Left hindlimb (tissue), 1 donor: Measurements from ENCODE around the gene PRCD.

Source experiments
- DNase-seq: peaks from one replicate; pipeline ENCODE4 v3.0.0-alpha.2; 2018

Gene PRCD, protein sequence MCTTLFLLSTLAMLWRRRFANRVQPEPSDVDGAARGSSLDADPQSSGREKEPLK

GRCh38 chr17:76539631-76540271 is at the start of gene PRCD:
TSS of gene PRCD (plus strand) at chr17:76540044. CDS start at chr17:76540142, 98 bp downstream.
- DNase-seq: no peak

GRCh38 chr17:76490112-76490710 is 49.6 kb upstream of the PRCD start:
- no peak for DNase-seq

DNA sequence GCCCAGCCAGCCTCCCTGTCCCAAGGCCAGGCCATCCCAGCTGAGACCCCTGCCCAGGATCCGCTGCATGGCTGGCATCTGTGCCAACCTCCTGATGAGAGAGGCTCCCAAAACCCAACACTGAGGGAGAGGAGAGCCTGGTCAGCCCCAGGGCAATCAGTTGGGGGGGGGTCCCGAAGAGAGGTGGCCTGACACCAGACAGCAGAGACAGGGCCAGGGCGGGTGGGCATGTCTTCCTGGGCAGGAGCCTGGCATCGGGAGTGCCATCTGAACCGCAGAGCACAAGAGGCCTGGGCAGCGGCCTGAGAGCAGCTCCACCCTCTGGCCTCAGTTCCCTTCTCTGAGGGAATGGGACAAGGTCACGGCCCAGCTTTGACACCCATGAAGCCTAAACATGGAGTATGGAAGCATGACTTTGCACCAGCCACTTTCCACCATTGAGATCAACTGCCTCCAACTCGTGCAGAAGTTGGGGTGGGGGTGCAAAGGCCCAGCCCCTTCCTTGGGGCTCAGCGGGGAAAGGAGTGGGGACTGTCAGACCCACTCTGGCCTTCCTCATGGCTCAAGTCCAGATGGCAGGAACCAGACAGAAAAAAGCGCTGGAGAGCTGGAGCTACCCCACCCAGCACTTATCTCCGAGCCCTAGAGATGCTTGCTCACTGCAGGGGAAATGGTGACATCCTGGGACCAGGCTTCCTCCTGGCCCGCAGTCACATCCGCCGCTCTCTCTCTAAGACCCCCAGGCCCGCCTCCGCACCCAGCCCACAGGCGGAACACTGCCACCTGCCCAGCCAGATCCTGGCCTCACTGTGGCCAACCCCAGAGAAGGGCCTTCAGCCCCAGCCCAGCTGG is 48.3 kb upstream of the PRCD start:
- DNase-seq: no peak

GRCh38 chr17:76492123-76492988 is 47.5 kb upstream of the PRCD start:
- no peak for DNase-seq

- DNase-seq: peak; percentile 68
Observed at GRCh38 chr17:76492989-76493501, 46.8 kb upstream of the PRCD start.

DNA sequence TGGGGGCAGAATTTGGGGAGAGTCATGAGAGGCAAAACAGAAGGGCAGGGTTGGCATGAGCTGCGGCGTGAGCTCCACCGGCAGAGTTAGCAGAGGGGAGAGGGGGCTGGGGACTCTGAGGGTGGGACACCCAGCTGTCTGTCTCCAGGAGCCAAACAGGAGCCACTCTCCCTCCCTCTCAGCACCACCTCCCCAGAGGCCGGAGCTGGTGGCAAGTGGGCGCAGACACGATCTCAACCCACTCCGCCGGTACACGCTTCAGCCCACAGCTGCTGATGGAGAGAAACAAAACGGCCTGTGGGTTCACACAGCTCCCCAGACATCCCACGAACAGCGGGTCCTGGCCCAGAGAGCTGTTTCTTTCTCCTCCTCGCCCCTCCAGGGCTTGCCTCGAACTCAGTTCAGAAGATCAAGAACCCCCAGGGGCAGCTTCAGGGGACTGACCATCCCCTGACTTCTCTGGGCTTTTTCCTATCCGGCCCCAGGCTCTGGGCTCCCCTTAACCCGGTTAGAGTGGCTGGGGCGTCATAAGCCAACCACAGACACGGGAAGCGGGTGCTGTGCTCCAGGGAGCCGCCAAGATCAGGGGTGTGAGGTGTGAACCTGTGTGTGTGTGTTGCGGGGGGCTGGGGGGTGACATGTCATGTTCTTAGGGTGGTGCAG is 46.2 kb upstream of the PRCD start:
- DNase-seq: peak; percentile 27

DNA sequence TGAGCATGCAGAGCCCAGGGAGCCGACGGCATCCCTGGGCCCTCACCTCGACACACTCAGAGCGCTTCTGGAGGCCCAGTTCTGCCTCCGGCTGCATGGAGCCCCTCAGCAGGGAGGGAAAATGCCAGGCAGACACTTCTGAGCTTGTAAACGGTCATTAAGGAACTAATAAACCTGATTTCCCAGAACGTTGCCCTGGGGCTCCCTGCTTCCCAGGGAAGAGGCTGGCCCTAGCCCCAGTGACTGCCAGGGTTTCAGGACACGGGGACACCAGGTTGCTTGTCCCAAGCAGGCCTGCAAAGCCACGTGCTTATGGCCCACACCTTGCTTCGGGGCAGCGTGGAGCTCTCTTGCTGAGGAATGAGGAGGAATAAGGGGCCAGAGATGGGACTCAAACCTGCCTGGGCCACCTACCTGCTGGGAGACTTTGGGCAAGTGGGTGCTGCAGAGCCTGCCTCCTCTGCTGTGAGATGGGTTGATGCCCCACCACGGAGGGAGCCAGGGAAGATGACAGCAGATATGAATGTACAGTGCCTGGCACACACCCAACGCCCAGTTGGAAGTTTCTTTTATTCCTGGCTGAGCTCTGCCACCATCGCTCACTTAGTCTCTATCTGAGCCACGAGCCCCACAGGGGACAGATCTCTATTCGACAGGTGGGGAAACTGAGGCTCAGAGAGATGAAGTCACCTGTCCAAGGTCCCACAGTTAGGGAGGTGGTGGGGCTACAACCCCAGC is 44.0 kb upstream of the PRCD start:
- no peak for DNase-seq

DNA sequence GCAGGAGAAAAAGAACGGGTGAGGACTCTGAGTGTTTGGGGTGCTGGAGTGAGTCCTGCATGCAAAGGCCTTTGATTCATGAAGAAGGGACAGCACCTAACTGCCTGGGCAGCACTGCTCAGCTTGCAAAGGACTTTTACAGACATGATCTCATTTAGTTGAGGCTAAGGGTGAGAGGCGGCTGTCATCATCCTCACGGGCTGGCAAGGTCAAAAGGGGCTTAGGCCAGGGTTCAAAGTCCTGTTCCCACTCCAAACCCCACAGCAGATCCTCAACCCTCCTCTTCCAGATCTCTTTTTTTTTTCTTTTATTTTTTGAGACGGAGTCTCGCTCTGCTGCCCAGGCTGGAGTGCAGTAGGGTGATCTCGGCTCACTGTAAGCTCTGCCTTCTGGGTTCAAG is 43.4 kb upstream of the PRCD start:
- DNase-seq: no peak

GRCh38 chr17:76497699-76497978 is 42.2 kb upstream of the PRCD start:
- DNase-seq: no peak

DNA sequence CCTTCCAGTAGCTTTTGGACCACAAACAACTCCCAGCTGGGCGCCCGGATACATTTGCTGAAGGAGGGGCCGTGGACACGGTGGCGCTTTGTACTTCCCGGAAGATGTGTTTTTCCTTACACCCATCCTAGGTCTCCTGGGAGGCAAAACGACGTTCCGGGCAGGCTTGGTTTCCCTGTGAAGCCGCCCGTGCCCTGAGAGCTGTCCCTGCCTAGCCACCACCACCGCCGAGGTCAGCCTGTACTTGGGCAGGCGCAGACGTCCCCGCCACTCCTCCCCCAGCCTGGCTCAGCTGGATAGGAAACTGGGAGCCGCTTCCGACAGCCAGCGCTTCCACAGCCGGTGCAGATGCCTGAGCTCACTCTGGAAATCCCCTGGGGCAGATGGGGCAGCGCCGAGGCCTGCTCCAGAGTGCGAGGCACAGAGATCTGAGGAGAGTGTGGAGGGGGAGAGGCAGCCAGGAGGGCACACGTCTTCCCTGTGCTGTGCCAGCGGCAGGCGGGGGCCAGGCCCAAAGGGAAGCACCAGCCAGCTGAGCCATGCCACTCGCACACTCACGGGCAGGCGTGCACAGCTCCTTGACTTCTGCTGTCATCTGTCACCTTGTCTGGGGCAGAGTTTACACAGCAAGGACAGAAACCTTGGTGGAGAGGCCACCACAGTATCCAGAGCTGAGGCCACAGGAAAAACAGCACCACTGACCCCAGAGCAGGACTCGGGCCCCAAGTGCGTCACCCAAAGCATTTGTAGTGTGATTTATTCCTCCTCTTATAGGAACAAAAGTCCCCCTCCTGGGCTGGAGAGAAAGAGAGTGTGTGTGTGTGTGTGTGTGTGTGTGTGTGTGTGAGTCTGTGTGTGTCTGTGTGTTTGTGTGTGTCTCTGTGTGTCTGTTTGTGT is 41.6 kb upstream of the PRCD start:
- peak; percentile 81 for DNase-seq

DNA sequence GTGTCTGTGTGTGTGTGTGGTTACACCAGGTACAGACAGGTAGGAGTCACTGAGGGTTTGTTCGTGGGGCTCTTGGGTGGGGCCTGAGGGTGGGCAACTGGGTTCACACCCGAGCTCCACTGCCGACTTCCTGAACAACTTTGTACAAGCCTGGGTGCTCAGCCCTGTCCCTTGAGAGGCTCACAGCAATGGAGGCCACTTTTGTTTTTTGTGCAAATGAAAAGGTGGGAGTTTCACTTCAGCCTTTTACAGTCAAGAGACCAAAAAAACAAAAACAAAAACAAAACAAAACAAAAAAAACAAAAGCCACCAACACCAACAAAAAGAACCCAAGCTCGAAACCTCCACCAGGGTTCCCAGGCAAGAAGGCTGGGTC is 41.0 kb upstream of the PRCD start:
- no peak for DNase-seq

DNA sequence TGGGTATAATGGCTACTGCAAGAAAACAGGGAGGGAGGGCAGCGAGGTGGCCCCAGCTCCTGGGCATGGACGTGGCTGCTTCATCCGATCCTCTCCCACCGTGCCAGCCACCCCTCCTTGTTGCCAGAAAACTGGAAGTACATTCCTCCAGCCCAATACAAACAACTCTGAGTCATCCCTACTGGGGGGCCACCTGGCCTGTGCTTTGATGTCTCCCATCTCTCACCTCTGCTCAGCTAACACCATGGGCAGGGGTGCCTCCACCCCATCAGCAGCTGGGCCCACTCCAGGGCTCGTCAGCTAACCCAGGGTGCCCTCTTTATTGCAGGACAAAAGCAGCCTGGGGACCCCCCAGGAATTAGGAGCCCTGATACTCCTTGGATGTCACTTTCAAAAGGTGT is 40.6 kb upstream of the PRCD start:
- DNase-seq: peak; percentile 29

DNA sequence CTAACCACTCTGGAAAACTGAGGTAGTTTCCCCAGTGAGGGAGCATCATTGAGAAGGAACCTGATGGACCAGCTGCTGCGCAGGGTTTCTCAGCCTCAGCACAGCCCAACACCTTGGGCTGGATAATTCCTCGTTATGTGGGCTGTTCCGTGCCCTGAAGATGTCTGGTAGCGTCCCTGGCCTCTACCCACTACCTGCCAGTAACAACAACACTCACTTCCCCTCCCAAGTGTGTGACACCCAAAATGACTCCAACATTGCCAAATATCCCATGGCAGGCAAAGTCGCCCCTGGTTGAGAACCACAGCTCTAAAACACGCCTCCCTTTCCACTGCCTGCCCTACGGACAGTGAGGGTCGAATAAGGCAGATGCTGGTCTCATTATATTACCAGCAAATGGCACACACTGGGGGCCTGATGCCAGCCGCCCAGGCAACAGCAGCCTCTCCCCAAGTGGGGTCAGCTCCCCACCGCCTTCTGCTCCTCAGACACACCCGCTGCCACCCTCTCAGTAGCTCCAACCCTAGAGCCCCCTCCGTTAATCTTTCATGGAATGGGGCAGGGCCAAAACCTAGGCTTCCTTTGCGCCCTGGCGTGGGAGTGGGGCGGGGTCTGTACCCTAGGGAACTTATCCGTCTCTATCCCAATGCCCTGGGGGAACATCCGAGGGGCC is 39.6 kb upstream of the PRCD start:
- DNase-seq: peak; percentile 34

GRCh38 chr17:76500747-76501017 is 39.2 kb upstream of the PRCD start:
- peak; percentile 31 for DNase-seq

DNA sequence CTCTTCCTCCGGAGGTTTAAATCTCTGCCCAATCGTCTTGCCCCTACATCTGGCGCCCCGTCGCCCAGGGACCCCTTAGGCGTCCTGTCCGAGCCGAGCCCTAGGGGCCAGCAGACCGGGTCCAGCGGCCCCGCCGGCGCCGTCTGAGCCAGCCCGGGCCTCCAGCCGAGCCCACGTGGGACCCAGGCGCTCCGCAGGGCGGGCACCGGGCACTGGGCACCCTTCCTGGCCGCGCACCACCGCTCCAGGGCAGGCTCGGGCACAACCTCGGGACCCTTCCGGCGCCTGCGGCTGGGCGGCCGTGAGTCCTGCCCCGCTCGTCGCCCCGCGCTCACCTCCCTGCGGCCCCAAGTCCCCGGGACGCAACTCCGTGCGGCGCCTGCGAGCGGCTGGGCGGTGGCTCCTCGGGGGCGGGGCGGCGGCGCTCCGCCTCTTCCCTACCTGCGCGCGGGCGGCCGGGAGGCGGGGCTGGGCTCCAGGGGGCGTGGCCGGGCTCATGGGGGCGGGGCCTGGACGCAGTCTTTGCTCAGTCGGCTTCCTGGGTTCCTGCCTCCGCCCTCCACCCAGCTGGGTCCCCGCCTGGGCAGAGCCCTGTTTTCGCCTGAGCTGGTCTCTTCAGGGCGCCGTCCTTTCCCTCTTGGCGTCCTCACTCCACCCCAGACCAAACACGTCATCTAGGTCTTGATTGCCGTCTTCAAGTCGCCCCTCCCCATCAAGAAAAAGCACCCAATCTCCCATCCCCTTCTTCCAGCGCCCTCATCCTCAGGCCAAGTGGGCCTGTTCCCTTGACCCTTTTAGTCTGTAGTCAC is 38.6 kb upstream of the PRCD start, which contains the start of gene RHBDF2:
TSS of gene RHBDF2 (minus strand) at position 406 of the 809 bp plus-strand sequence. CDS start 19,899 bp downstream, outside the sequence.
- DNase-seq: peak; percentile 84

GRCh38 chr17:76501827-76502307 is 38.0 kb upstream of the PRCD start:
- DNase-seq: peak; percentile 26

- DNase-seq: no peak
Observed at GRCh38 chr17:76502341-76503211, 37.3 kb upstream of the PRCD start.

DNA sequence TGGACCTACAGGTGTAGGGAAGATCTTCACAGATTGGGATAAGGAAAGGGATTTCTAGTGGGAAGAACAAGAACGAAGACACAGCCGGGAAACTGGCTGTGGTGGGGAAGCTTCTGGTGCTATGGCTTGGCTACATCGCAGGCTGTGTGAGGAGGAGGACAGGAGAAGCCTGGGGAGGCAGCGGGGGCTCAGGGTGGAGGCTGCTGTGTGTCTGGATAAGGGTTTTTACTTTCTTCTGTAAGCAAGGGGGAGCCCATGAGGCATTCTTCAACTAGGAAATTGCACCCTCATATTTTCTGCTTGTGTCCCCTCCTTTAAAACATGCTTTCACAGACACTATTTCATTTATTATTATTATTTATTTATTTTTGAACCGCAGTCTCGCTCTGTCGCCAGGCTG is 35.7 kb upstream of the PRCD start:
- DNase-seq: peak; percentile 36
